Activated naive CD8-positive, alpha-beta T cell treated with anti-CD3 and anti-CD28 coated beads, Interleukin-2, amount 50 U/mL, for 24 hours (primary cell): ENCODE measurements around the gene NELFCD.
A peak's percentile ranks its signal among the peaks of the same experiment; 100 is the strongest.
"Not testable (repeated sequence)": the region's sequence is repeated elsewhere in the genome, so short reads cannot be mapped to it uniquely, and the experiment has no call there.

ENCODE experiments used
- ATAC-seq: fragments of 150-1000 bp; cut with Tn5 transposase; one replicate; pipeline ENCODE4 v1.10.0; 2021
- DNase-seq: peaks from one replicate; pipeline ENCODE4 v3.0.0; 2021
- H3K27ac Mint-ChIP-seq: one replicate; pipeline ENCODE4 v1.8.0; 2021; ENCODE audit warnings: mild to moderate bottlenecking, mixed read lengths
- H3K27me3 Mint-ChIP-seq: one replicate; pipeline ENCODE4 v1.8.0; 2021; ENCODE audit warnings: mixed read lengths
- H3K36me3 Mint-ChIP-seq: one replicate; pipeline ENCODE4 v1.8.0; 2021; ENCODE audit warnings: low read depth, mixed read lengths
- H3K4me1 Mint-ChIP-seq: one replicate; pipeline ENCODE4 v1.8.0; 2021; ENCODE audit warnings: mixed read lengths
- H3K4me3 Mint-ChIP-seq: one replicate; pipeline ENCODE4 v1.8.0; 2021; ENCODE audit warnings: mild to moderate bottlenecking, moderate library complexity, mixed read lengths
- H3K9me3 Mint-ChIP-seq: one replicate; pipeline ENCODE4 v1.8.0; 2021; ENCODE audit warnings: mixed read lengths

The NELFCD gene, protein sequence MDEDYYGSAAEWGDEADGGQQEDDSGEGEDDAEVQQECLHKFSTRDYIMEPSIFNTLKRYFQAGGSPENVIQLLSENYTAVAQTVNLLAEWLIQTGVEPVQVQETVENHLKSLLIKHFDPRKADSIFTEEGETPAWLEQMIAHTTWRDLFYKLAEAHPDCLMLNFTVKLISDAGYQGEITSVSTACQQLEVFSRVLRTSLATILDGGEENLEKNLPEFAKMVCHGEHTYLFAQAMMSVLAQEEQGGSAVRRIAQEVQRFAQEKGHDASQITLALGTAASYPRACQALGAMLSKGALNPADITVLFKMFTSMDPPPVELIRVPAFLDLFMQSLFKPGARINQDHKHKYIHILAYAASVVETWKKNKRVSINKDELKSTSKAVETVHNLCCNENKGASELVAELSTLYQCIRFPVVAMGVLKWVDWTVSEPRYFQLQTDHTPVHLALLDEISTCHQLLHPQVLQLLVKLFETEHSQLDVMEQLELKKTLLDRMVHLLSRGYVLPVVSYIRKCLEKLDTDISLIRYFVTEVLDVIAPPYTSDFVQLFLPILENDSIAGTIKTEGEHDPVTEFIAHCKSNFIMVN

DNA sequence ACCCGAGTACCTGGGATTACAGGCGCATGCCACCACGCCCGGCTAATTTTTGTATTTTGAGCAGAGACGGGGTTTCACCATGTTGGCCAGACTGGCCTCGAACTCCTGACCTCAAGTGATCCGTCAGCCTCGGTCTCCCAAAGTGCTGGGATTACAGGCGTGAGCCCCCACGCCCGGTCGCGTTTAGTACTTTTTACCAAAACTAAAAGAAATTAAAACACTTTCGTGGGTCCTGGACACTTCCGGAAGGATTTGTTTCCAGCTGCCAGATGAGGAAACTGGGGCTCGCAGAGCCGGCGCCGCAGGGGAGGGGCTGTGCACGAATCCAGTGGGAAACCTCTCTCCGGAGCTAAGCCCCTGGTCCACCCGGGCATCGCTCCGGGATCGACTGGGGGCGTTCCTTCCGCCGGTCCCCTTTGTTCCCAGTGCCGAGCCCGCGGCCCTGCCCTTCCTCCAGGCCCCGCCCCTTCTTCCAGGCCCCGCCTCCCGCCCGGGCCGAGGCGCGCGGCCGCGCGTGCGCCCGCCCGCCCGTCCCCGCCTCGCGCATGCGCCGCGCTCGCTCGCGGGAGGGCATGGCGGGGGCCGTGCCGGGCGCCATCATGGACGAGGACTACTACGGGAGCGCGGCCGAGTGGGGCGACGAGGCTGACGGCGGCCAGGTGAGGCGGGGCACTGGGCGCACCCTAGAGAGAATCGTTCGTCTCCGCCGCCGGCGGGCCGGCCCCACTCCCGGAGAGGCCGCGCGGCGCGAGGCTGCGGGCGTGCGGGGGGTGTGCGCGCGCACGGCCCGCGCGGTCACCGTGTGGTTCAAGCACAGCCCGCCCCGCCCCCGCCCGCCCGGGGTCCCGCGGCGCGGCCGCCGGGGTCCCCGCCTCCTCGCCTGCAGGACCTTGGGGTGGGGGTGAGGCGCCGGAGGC is at the start of gene NELFCD:
Gene NELFCD, plus strand, starts transcription at position 546 of the 917 bp plus-strand sequence. Its CDS starts 54 bp downstream, at position 600.
- peak within 1 kb of the TSS; percentile 92 for H3K27ac Mint-ChIP-seq
- H3K4me3 Mint-ChIP-seq, result peak within 1 kb of the TSS; percentile 90
- DNase-seq, result peak; percentile 95
- peaks cover 6% of the 10 kb centered on the region for H3K9me3 Mint-ChIP-seq
- peaks cover 19% of the 10 kb centered on the region for H3K36me3 Mint-ChIP-seq
- no peaks in the 10 kb centered on the region for H3K27me3 Mint-ChIP-seq
- ATAC-seq, result peak; percentile 83
- peaks cover 32% of the 10 kb centered on the region for H3K4me1 Mint-ChIP-seq

DNA sequence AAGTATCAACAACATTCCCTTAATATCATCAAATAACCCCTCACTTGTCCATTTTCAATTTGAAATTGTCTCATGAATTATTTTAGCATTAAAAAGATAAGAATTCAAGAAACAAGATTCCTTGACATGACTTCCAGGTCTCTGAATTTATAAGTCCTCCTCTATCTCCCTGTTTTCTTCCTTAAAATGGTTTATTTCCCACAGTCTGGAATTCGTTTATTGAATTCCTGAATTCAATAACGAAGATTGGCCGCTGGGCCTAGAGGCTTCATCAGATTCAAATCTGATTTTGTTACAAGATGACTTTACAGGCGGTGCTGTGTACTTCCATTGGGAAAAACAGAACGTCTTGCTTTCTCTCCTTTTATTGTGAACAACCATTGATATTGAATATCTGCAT is 48.9 kb upstream of the NELFCD start:
- no peak overlapping the region for H3K4me3 Mint-ChIP-seq
- H3K27me3 Mint-ChIP-seq, result peaks cover 16% of the 10 kb centered on the region
- ATAC-seq (no peak), DNase-seq (no peak)
- H3K9me3 Mint-ChIP-seq, result no peaks in the 10 kb centered on the region
- no peak overlapping the region for H3K27ac Mint-ChIP-seq
- no peaks in the 10 kb centered on the region for H3K36me3 Mint-ChIP-seq
- H3K4me1 Mint-ChIP-seq, result no peaks in the 10 kb centered on the region

DNA sequence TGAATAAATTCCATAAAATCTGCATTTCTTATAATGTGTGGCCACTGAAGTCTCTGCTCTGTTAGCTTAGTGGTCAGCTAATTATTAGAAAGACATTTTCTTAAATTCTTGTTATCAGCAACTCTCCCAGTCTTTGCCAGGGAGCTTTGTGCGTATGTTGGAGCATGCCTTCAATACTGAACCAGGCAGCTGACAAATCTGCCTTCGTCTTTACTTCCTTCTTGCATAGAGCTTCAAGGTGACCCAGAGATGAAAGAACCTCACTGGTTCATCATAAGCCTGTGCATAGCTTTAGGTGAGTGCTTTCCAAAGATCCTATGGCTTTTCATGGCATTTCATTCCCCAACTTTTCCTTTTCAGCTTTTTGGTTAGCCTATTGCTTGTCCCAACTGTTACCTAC is 43.0 kb upstream of the NELFCD start:
- no peak overlapping the region for H3K4me3 Mint-ChIP-seq
- ATAC-seq (no peak), DNase-seq (no peak)
- no peaks in the 10 kb centered on the region for H3K9me3 Mint-ChIP-seq
- no peak overlapping the region for H3K27ac Mint-ChIP-seq
- H3K27me3 Mint-ChIP-seq, result peaks cover 12% of the 10 kb centered on the region
- H3K4me1 Mint-ChIP-seq, result no peaks in the 10 kb centered on the region
- H3K36me3 Mint-ChIP-seq, result no peaks in the 10 kb centered on the region

DNA sequence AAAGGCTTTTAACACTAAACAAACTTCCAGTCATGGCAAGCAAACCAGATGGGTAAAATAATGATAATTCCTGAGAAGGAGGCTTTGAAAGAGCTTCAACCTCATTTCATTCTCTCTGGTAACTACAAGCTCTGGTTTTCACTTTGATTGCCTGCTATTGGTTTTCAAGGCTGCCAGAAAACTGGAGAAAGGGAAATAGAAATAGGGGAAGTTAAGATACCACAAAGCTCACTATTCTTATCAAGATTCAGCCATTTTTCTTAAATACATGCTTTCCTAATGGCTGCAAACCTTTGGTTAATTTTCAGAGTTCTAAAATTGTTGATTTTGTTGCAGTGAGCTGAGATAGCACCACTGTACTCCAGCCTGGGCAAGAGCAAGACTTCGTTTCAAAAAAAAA is 42.5 kb upstream of the NELFCD start:
- Mint-ChIP-seq H3K27ac (no peak overlapping the region), H3K4me1 (no peaks in the 10 kb centered on the region), H3K4me3 (no peak overlapping the region), H3K27me3 (peaks cover 11% of the 10 kb centered on the region), H3K9me3 (no peaks in the 10 kb centered on the region), H3K36me3 (no peaks in the 10 kb centered on the region)
- ATAC-seq (no peak), DNase-seq (no peak)

DNA sequence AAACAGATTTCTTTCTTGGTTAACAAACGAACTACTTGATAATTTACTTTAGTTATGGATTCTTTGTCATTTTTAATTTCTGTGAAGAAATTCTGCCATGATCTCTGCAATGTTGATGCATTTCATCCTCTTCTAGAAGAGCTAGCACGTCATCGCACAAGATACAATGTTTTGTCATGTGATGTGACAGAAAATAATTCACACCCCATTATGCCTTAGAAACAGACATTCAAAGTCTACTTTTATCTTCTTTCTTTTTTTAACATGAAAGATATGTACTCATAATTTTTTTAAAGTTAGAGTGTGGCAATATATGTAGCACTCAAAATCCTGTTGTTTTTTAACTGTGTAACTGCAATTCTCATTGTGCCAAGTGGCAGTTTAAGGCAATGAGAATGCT is 39.6 kb upstream of the NELFCD start:
- no peak overlapping the region for H3K4me3 Mint-ChIP-seq
- ATAC-seq, result no peak
- no peaks in the 10 kb centered on the region for H3K36me3 Mint-ChIP-seq
- peaks cover 4% of the 10 kb centered on the region for H3K27me3 Mint-ChIP-seq
- H3K4me1 Mint-ChIP-seq, result no peaks in the 10 kb centered on the region
- no peak for DNase-seq
- no peaks in the 10 kb centered on the region for H3K9me3 Mint-ChIP-seq
- no peak overlapping the region for H3K27ac Mint-ChIP-seq

DNA sequence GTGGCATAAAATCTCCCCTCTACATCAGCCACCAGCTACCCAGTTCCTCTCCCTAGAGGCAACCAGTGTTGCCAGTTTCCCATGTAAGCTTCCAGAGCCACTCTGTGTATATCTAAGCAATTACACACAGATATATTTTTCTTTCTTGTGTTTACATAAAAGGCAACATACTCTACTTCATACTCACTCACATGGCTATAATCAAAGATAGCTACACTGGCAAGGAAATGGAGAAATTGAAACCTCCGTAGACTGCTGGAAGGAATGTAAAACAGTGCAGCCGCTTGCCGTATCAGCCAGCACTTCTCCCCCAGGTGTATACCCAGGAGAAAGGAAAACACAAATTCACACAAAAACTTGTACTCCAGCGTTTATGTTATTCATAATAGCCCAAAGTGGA is 38.5 kb upstream of the NELFCD start:
- Mint-ChIP-seq H3K27me3 (peaks cover 4% of the 10 kb centered on the region), H3K4me3 (no peak overlapping the region), H3K4me1 (no peaks in the 10 kb centered on the region), H3K36me3 (no peaks in the 10 kb centered on the region), H3K27ac (no peak overlapping the region), H3K9me3 (no peaks in the 10 kb centered on the region)
- DNase-seq (no peak), ATAC-seq (no peak)

DNA sequence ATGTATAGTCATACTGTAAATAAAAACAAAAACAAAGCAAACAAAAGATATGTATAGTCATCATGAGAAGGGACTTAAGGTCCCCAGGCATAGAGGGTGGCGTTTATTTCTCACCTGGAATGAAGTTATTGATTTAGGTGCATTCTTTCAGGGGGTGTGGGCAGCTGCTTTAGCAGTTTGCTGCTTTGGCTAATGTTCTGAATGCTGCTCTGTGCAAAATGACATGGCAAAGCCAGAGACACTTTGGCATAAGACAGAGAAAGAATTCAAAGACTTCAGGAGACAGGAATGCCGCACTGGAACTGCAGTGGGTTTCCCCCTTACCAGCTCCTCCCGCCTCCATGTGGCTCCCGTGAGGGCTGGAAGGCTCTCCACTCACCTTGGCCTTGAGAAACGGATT is 36.4 kb upstream of the NELFCD start:
- H3K9me3 Mint-ChIP-seq, result no peaks in the 10 kb centered on the region
- ATAC-seq (no peak), DNase-seq (no peak)
- no peaks in the 10 kb centered on the region for H3K36me3 Mint-ChIP-seq
- peaks cover 2% of the 10 kb centered on the region for H3K27me3 Mint-ChIP-seq
- H3K4me3 Mint-ChIP-seq, result no peak overlapping the region
- H3K27ac Mint-ChIP-seq, result no peak overlapping the region
- no peaks in the 10 kb centered on the region for H3K4me1 Mint-ChIP-seq

DNA sequence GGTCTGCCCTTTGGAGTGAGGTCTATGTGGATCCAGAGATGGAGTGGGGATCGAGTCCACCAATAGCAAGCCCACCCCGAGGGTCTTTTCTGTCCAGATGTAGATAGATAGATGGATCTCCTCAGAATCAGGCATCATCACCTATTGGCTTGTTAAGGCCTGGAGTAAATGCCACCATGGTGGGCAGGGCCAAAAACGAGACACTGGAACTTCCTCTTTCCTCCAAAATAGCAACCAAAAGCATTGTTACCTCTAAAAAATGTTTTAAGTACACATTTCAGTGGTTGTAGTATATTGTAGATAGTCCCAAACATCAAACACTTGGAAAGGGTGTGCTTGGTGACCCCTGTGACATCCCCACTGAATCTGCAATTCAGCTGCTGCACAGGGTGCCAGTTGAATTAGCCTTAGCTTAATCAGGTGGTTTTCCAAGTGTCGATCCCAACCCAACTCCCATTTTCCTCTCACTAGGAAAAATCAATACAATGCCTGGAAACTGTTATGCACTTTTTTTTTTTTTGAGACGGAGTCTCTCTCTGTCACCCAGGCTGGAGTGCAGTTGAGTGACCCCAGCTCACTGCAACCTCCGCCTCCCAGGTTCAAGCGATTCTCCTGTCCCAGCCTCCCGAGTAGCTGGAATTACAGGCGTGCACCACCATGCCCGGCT is 35.0 kb upstream of the NELFCD start:
- Mint-ChIP-seq H3K4me3 (no peak overlapping the region), H3K36me3 (no peaks in the 10 kb centered on the region), H3K27ac (no peak overlapping the region), H3K4me1 (no peaks in the 10 kb centered on the region), H3K27me3 (peaks cover 2% of the 10 kb centered on the region), H3K9me3 (no peaks in the 10 kb centered on the region)
- no peak for DNase-seq
- ATAC-seq, result no peak

DNA sequence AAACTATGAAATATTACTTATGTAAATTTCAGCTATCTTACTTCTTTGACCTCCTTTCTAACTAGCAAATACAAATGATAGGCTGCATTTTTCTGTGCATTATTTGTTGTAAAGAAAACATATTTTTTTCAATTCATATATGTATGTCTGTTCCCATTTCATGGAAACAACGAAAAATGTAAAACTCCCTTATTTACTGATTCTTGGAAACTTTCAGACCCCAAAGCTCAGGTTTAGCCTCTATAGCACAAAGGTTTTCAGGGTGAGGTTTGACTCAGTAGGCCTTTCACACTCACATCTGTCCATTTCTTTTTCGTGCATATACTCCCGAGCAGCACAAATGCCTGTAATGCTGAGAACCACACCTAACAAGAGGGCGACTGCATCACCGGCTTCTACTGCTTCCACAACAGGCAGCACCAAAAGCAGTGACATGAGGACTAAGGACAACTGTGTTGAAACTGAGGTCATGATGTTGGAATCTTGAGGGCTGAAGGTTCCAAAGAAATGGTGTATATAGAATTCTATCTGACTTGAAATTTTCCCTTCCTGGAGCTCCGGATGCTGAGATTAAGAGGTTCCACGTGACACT is 33.2 kb upstream of the NELFCD start:
- not testable (repeated sequence) for H3K36me3 Mint-ChIP-seq, H3K9me3 Mint-ChIP-seq, ATAC-seq, H3K4me3 Mint-ChIP-seq, DNase-seq, H3K4me1 Mint-ChIP-seq, H3K27ac Mint-ChIP-seq, H3K27me3 Mint-ChIP-seq

DNA sequence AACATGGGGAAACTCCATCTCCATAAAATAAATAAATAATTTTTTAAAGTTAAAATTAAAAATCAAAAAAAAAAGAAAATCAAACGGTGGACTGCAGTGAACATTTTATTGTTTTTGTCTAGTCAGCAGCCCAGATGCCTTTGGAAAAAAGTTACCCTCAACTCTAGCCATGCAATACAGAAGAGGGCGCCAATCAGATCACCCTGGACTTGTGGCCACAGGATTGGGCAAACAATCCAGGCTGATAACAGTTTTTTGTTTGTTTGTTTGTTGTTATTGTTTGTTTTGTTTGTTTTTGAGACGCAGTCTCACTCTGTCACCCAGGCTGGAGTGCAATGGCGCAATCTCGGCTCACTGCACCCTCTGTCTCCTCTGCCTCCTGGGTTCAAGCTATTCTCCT is 30.5 kb upstream of the NELFCD start:
- no peaks in the 10 kb centered on the region for H3K36me3 Mint-ChIP-seq
- H3K4me3 Mint-ChIP-seq, result no peak overlapping the region
- DNase-seq (no peak), ATAC-seq (no peak)
- peaks cover 2% of the 10 kb centered on the region for H3K27me3 Mint-ChIP-seq
- no peaks in the 10 kb centered on the region for H3K4me1 Mint-ChIP-seq
- H3K27ac Mint-ChIP-seq, result no peak overlapping the region
- no peaks in the 10 kb centered on the region for H3K9me3 Mint-ChIP-seq

DNA sequence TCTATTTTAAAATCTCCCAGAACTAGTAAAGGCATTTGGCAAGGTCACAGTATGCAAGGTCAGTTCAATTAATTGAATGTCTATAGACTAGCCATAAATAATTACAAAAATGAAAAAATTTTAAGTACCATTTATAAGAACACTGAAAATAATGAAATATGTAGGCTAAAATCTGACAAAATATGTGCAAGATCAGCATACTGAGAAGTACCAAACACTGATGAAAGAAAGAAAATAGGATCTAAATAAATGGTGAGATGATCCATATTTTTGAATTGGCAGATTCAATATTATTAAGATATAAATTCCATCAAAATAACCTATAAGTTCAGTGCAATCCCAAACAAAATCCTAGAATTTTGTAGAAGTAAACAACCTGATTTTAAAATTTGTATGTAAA is 28.0 kb upstream of the NELFCD start:
- H3K27ac Mint-ChIP-seq, result no peak overlapping the region
- DNase-seq (no peak), ATAC-seq (no peak)
- H3K9me3 Mint-ChIP-seq, result no peaks in the 10 kb centered on the region
- no peaks in the 10 kb centered on the region for H3K4me1 Mint-ChIP-seq
- H3K36me3 Mint-ChIP-seq, result no peaks in the 10 kb centered on the region
- no peak overlapping the region for H3K4me3 Mint-ChIP-seq
- peaks cover 2% of the 10 kb centered on the region for H3K27me3 Mint-ChIP-seq

DNA sequence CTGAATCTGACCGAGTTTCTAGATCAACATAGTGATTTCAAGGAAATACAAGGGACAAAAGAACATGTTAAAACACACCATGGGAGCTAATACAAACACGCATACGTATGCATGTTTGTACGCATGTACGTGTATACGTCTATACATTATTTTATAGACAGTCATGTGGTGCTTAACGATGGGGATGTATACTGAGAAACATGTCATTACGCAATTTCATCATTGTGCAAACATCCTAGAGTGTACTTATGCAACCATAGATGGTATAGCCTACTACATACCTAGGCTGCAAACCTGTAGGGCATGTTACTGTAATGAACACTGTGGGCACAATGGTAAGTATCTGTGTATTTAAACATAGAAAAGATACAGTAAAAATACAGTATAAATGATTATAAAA is 25.0 kb upstream of the NELFCD start:
- ATAC-seq (no peak), DNase-seq (no peak)
- Mint-ChIP-seq H3K36me3 (no peaks in the 10 kb centered on the region), H3K4me1 (no peaks in the 10 kb centered on the region), H3K4me3 (no peak overlapping the region), H3K27me3 (peaks cover 13% of the 10 kb centered on the region), H3K27ac (no peak overlapping the region), H3K9me3 (no peaks in the 10 kb centered on the region)

DNA sequence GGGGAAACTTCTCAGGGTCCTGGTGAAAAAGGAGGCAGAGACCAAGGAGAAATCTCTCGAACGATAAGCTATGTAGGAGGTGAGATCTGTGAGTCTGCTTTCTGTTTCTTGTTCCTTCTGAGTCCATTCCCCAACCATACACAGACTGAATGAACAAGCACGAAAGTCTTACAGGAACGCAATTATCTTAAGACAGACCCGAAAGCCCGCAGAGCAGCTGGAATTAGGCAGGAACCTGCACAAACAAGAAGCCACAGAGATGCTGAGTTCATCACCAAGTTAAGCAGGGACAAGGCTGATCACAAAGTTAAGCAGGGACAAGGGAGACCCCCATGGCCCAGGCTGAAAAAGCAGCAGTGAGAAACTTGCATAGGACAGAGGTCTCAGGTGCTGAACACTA is 21.4 kb upstream of the NELFCD start:
- DNase-seq, result no peak
- Mint-ChIP-seq H3K36me3 (no peaks in the 10 kb centered on the region), H3K4me3 (no peak overlapping the region), H3K27ac (no peak overlapping the region), H3K27me3 (peaks cover 13% of the 10 kb centered on the region), H3K4me1 (no peaks in the 10 kb centered on the region), H3K9me3 (no peaks in the 10 kb centered on the region)
- ATAC-seq, result no peak

DNA sequence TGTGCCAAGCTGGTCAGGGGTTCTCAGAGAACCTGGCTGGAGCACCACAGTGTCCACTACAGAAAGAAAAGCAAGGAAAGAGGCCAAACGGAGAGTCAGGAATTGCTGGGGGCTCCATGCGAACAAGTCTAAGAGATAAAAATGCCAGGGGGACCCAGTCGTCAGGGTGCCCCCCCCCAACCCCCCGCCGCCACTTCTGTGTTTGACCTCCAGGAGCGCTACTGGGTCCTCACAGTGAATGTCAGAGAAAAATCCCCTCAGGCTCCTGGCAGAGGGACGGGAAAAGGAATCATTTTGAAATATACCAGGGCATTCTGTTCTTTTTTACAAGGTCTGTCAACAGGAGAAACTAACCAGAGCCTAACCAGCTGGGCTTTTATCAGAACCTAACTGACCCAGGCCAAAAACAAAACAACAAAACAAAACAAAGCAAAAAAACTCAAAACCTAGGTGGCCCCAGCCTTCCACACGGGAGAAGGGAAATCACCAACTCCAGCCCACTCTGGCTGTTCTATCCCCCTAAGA is 17.9 kb upstream of the NELFCD start:
- DNase-seq (no peak), ATAC-seq (no peak)
- H3K4me1 Mint-ChIP-seq, result no peaks in the 10 kb centered on the region
- H3K4me3 Mint-ChIP-seq, result no peak overlapping the region
- peaks cover 12% of the 10 kb centered on the region for H3K27me3 Mint-ChIP-seq
- H3K27ac Mint-ChIP-seq, result no peak overlapping the region
- H3K36me3 Mint-ChIP-seq, result no peaks in the 10 kb centered on the region
- H3K9me3 Mint-ChIP-seq, result no peaks in the 10 kb centered on the region
